ENCODE results near the gene RTKN2. TPM values are rescaled to one million over a fixed set of nuclear protein-coding genes. Genes with fewer than 3 reads are reported as not detected.
A peak's percentile ranks its signal among the peaks of the same experiment; 100 is the strongest.
"Not testable (repeated sequence)": the region's sequence is repeated elsewhere in the genome, so short reads cannot be mapped to it uniquely, and the experiment has no call there.

RTKN2 gene
- total and polyA plus RNA-seq, 9 donors = 2.4 to 5.6 (median 4.1) TPM

GRCh38 chr10:62284221-62284620 is 15.6 kb upstream of the RTKN2 start:
- peak; percentile 20 for DNase-seq

GRCh38 chr10:62281348-62281747 is 12.7 kb upstream of the RTKN2 start:
- H3K9me3 ChIP-seq (replicated peaks; ENCODE audit: control insufficient read depth, low read depth, low read length); H3K36me3 ChIP-seq (ENCODE audit: control insufficient read depth, insufficient read depth, low read length); H3K27me3 ChIP-seq (ENCODE audit: control insufficient read depth, insufficient read depth, low read length); DNase-seq; H3K27ac ChIP-seq (ENCODE audit: low read length); H3K4me1 ChIP-seq (ENCODE audit: control insufficient read depth, insufficient read depth, low read length): not testable (repeated sequence)
- 79% methylated on average over 19 of the region's 24 CpGs for WGBS (ENCODE audit: insufficient coverage)
- peak overlapping the region; percentile 11 for H3K4me3 ChIP-seq (ENCODE audit: low read length)

More at GRCh38 chr10:62284221-62284620, 15.6 kb upstream of the RTKN2 start:
- H3K27ac ChIP-seq (ENCODE audit: low read length) = no peak overlapping the region
- no peak overlapping the region for H3K4me3 ChIP-seq (ENCODE audit: low read length)
- no peaks in the 10 kb centered on the region for H3K27me3 ChIP-seq (ENCODE audit: control insufficient read depth, insufficient read depth, low read length)
- no peaks in the 10 kb centered on the region for H3K4me1 ChIP-seq (ENCODE audit: control insufficient read depth, insufficient read depth, low read length)
- H3K36me3 ChIP-seq (ENCODE audit: control insufficient read depth, insufficient read depth, low read length) = no peaks in the 10 kb centered on the region
- H3K9me3 ChIP-seq (replicated peaks; ENCODE audit: control insufficient read depth, low read depth, low read length) = no peaks in the 10 kb centered on the region

GRCh38 chr10:62280392-62280791 is 11.7 kb upstream of the RTKN2 start:
- not testable (repeated sequence) for DNase-seq; H3K4me1 ChIP-seq (ENCODE audit: control insufficient read depth, insufficient read depth, low read length); H3K4me3 ChIP-seq (ENCODE audit: low read length); H3K9me3 ChIP-seq (replicated peaks; ENCODE audit: control insufficient read depth, low read depth, low read length); H3K27ac ChIP-seq (ENCODE audit: low read length); H3K36me3 ChIP-seq (ENCODE audit: control insufficient read depth, insufficient read depth, low read length); H3K27me3 ChIP-seq (ENCODE audit: control insufficient read depth, insufficient read depth, low read length)
- 97% methylated on average over 19 of the region's 28 CpGs for WGBS (ENCODE audit: insufficient coverage)

- Histone ChIP-seq H3K36me3 (ENCODE audit: control insufficient read depth, insufficient read depth, low read length) (no peaks in the 10 kb centered on the region), H3K9me3 (replicated peaks; ENCODE audit: control insufficient read depth, low read depth, low read length) (no peaks in the 10 kb centered on the region), H3K4me3 (ENCODE audit: low read length) (no peak overlapping the region), H3K4me1 (ENCODE audit: control insufficient read depth, insufficient read depth, low read length) (peaks cover 3% of the 10 kb centered on the region), H3K27ac (ENCODE audit: low read length) (no peak overlapping the region), H3K27me3 (ENCODE audit: control insufficient read depth, insufficient read depth, low read length) (no peaks in the 10 kb centered on the region)
- DNase-seq = peak; percentile 16
- WGBS (ENCODE audit: insufficient coverage) = no CpG with 5 or more reads among the region's 2 CpGs
These were observed 9.8 kb upstream of the RTKN2 start for GRCh38 chr10:62278441-62278910.

GRCh38 chr10:62277971-62278370 is 9.3 kb upstream of the RTKN2 start:
- 71% methylated on average over 1 of the region's 1 CpG for WGBS (ENCODE audit: insufficient coverage)
- Histone ChIP-seq H3K27me3 (ENCODE audit: control insufficient read depth, insufficient read depth, low read length) (no peaks in the 10 kb centered on the region), H3K36me3 (ENCODE audit: control insufficient read depth, insufficient read depth, low read length) (no peaks in the 10 kb centered on the region), H3K4me1 (ENCODE audit: control insufficient read depth, insufficient read depth, low read length) (peaks cover 3% of the 10 kb centered on the region), H3K4me3 (ENCODE audit: low read length) (no peak overlapping the region), H3K27ac (ENCODE audit: low read length) (peak overlapping the region; percentile 23), H3K9me3 (replicated peaks; ENCODE audit: control insufficient read depth, low read depth, low read length) (no peaks in the 10 kb centered on the region)
- peak; percentile 44 for DNase-seq

- Histone ChIP-seq H3K27ac (ENCODE audit: low read length) (no peak overlapping the region), H3K9me3 (replicated peaks; ENCODE audit: control insufficient read depth, low read depth, low read length) (no peaks in the 10 kb centered on the region), H3K4me1 (ENCODE audit: control insufficient read depth, insufficient read depth, low read length) (peaks cover 4% of the 10 kb centered on the region), H3K4me3 (ENCODE audit: low read length) (no peak overlapping the region), H3K27me3 (ENCODE audit: control insufficient read depth, insufficient read depth, low read length) (peaks cover 2% of the 10 kb centered on the region), H3K36me3 (ENCODE audit: control insufficient read depth, insufficient read depth, low read length) (no peaks in the 10 kb centered on the region)
- no peak for DNase-seq
- 92% methylated on average over 2 of the region's 4 CpGs for WGBS (ENCODE audit: insufficient coverage)
These were observed 1.4 kb upstream of the RTKN2 start for GRCh38 chr10:62270020-62270419.

- Histone ChIP-seq H3K4me1 (ENCODE audit: control insufficient read depth, insufficient read depth, low read length) (peaks cover 5% of the 10 kb centered on the region), H3K27ac (ENCODE audit: low read length) (peak overlapping the region; percentile 69), H3K36me3 (ENCODE audit: control insufficient read depth, insufficient read depth, low read length) (no peaks in the 10 kb centered on the region), H3K4me3 (ENCODE audit: low read length) (peak overlapping the region; percentile 83), H3K9me3 (replicated peaks; ENCODE audit: control insufficient read depth, low read depth, low read length) (no peaks in the 10 kb centered on the region), H3K27me3 (ENCODE audit: control insufficient read depth, insufficient read depth, low read length) (peaks cover 2% of the 10 kb centered on the region)
- 0% methylated on average over 15 of the region's 19 CpGs for WGBS (ENCODE audit: insufficient coverage)
- DNase-seq = peak; percentile 17
These were observed 631 bp downstream of the RTKN2 start for GRCh38 chr10:62268027-62268398.

GRCh38 chr10:62266611-62267010 is 2.0 kb downstream of the RTKN2 start:
- no peak overlapping the region for H3K4me3 ChIP-seq (ENCODE audit: low read length)
- no peak for DNase-seq
- whole genome bisulfite sequencing (ENCODE audit: insufficient coverage) = 83% methylated on average over 1 of the region's 3 CpGs

GRCh38 chr10:62266147-62266546 is 2.5 kb downstream of the RTKN2 start:
- WGBS (ENCODE audit: insufficient coverage) = no CpG with 5 or more reads among the region's 4 CpGs
- no peaks in the 10 kb centered on the region for H3K36me3 ChIP-seq (ENCODE audit: control insufficient read depth, insufficient read depth, low read length)
- H3K4me3 ChIP-seq (ENCODE audit: low read length) = no peak overlapping the region
- no peak for DNase-seq
- H3K27ac ChIP-seq (ENCODE audit: low read length) = no peak overlapping the region
- H3K4me1 ChIP-seq (ENCODE audit: control insufficient read depth, insufficient read depth, low read length) = peaks cover 5% of the 10 kb centered on the region
- peaks cover 2% of the 10 kb centered on the region for H3K27me3 ChIP-seq (ENCODE audit: control insufficient read depth, insufficient read depth, low read length)
- no peaks in the 10 kb centered on the region for H3K9me3 ChIP-seq (replicated peaks; ENCODE audit: control insufficient read depth, low read depth, low read length)

More at GRCh38 chr10:62266611-62267010, 2.0 kb downstream of the RTKN2 start:
- no peaks in the 10 kb centered on the region for H3K36me3 ChIP-seq (ENCODE audit: control insufficient read depth, insufficient read depth, low read length)
- peaks cover 5% of the 10 kb centered on the region for H3K4me1 ChIP-seq (ENCODE audit: control insufficient read depth, insufficient read depth, low read length)
- H3K27me3 ChIP-seq (ENCODE audit: control insufficient read depth, insufficient read depth, low read length) = peaks cover 2% of the 10 kb centered on the region
- no peaks in the 10 kb centered on the region for H3K9me3 ChIP-seq (replicated peaks; ENCODE audit: control insufficient read depth, low read depth, low read length)
- H3K27ac ChIP-seq (ENCODE audit: low read length) = no peak overlapping the region

- peaks cover 5% of the 10 kb centered on the region for H3K4me1 ChIP-seq (ENCODE audit: control insufficient read depth, insufficient read depth, low read length)
- H3K36me3 ChIP-seq (ENCODE audit: control insufficient read depth, insufficient read depth, low read length) = no peaks in the 10 kb centered on the region
- H3K27me3 ChIP-seq (ENCODE audit: control insufficient read depth, insufficient read depth, low read length) = peaks cover 2% of the 10 kb centered on the region
- peak; percentile 79 for DNase-seq
- no peak overlapping the region for H3K27ac ChIP-seq (ENCODE audit: low read length)
- WGBS (ENCODE audit: insufficient coverage) = no CpG with 5 or more reads among the region's 1 CpG
- H3K4me3 ChIP-seq (ENCODE audit: low read length) = no peak overlapping the region
- no peaks in the 10 kb centered on the region for H3K9me3 ChIP-seq (replicated peaks; ENCODE audit: control insufficient read depth, low read depth, low read length)
These were observed 3.8 kb downstream of the RTKN2 start for GRCh38 chr10:62264702-62265436.

- Histone ChIP-seq H3K27me3 (ENCODE audit: control insufficient read depth, insufficient read depth, low read length) (peaks cover 2% of the 10 kb centered on the region), H3K4me3 (ENCODE audit: low read length) (no peak overlapping the region), H3K27ac (ENCODE audit: low read length) (no peak overlapping the region), H3K4me1 (ENCODE audit: control insufficient read depth, insufficient read depth, low read length) (peaks cover 5% of the 10 kb centered on the region), H3K9me3 (replicated peaks; ENCODE audit: control insufficient read depth, low read depth, low read length) (no peaks in the 10 kb centered on the region), H3K36me3 (ENCODE audit: control insufficient read depth, insufficient read depth, low read length) (no peaks in the 10 kb centered on the region)
- no peak for DNase-seq
These were observed 4.5 kb downstream of the RTKN2 start for GRCh38 chr10:62264126-62264525.

Data from muscle of leg (tissue), 11 donors.